GM12875 (cell line): ENCODE results near the gene FAM131A.

ENCODE experiments used
- H3K4me3 ChIP-seq: one replicate; pipeline ENCODE4 v1.5.1; 2011; ENCODE audit warnings: low read depth, low read length, control low read depth
- CTCF ChIP-seq: IDR thresholded peaks from 2 replicates; pipeline ENCODE4 v1.5.1; 2011; ENCODE audit warnings: low read depth, mild to moderate bottlenecking, control low read depth, inconsistent platforms, low read length, moderate library complexity, borderline replicate concordance; ENCODE audit not compliant: insufficient read depth

The FAM131A gene

GRCh38 chr3:184372911-184373310 is 35.5 kb downstream of the FAM131A start:
- no peak for TF ChIP-seq CTCF
- no peak overlapping the region for H3K4me3 ChIP-seq

- H3K4me3 ChIP-seq, result no peak overlapping the region
- TF ChIP-seq CTCF, result no peak
Measured at GRCh38 chr3:184373422-184373821, 36.0 kb downstream of the FAM131A start.

- no peak for TF ChIP-seq CTCF
- H3K4me3 ChIP-seq, result no peak overlapping the region
Measured at GRCh38 chr3:184375747-184376461, 38.5 kb downstream of the FAM131A start.

GRCh38 chr3:184377374-184377773 is 40.0 kb downstream of the FAM131A start:
- TF ChIP-seq CTCF, result no peak
- no peak overlapping the region for H3K4me3 ChIP-seq

- no peak within 1 kb of the TSS for H3K4me3 ChIP-seq
- no peak for TF ChIP-seq CTCF
Measured at GRCh38 chr3:184377882-184378445, 40.6 kb downstream of the FAM131A start, which contains the start of gene THPO. Gene THPO, minus strand, starts transcription at chr3:184378207. Its CDS starts 1,948 bp downstream, at chr3:184376259.

- H3K4me3 ChIP-seq, result no peak overlapping the region
- TF ChIP-seq CTCF, result no peak
Measured at GRCh38 chr3:184378651-184379357, 41.4 kb downstream of the FAM131A start.
